HepG2 (cell line): ENCODE measurements around the gene NPHS1. TPM values are rescaled to one million over a fixed set of nuclear protein-coding genes. Genes with fewer than 3 reads are reported as not detected.

Experiments used
- ARID4A ChIP-seq: sonication (generic); formaldehyde crosslinking; IDR thresholded peaks from 2 replicates; pipeline ENCODE4 v1.5.0; 2020; ENCODE audit warnings: mild to moderate bottlenecking, missing genetic modification reagents, borderline replicate concordance
- CBX1 ChIP-seq: IDR thresholded peaks from one replicate; pipeline ENCODE4 v1.6.1; 2016; ENCODE audit warnings: antibody characterized with exemption, low read depth
- DR1 ChIP-seq: sonication (generic); formaldehyde crosslinking; IDR thresholded peaks from 2 replicates; pipeline ENCODE4 v1.8.0; 2021; ENCODE audit warnings: mild to moderate bottlenecking, missing genetic modification reagents, inconsistent platforms
- HOMEZ ChIP-seq: IDR thresholded peaks from 2 replicates; pipeline ENCODE4 v1.6.1; 2016; ENCODE audit warnings: low read depth
- MIER2 ChIP-seq: IDR thresholded peaks from 2 replicates; pipeline ENCODE4 v1.6.1; 2016; ENCODE audit warnings: missing biosample characterization, missing genetic modification reagents
- MLX ChIP-seq: IDR thresholded peaks from 2 replicates; pipeline ENCODE4 v1.6.1; 2016
- PITX1 ChIP-seq: sonication (generic); formaldehyde crosslinking; IDR thresholded peaks from 2 replicates; pipeline ENCODE4 v1.5.1; 2020; ENCODE audit warnings: mild to moderate bottlenecking, missing genetic modification reagents
- TARDBP ChIP-seq: sonication (generic); formaldehyde crosslinking; IDR thresholded peaks from 2 replicates; pipeline ENCODE4 v1.8.0; 2022; ENCODE audit warnings: mild to moderate bottlenecking, missing genetic modification reagents
- TRIM22 ChIP-seq: fragments of 450-650 bp; IDR thresholded peaks from 2 replicates; pipeline ENCODE4 v1.6.1; 2017
- ZNF136 ChIP-seq: sonication (generic); formaldehyde crosslinking; IDR thresholded peaks from 2 replicates; pipeline ENCODE4 v1.8.1; 2022; ENCODE audit warnings: low read depth, mild to moderate bottlenecking, moderate library complexity, missing genetic modification reagents
- ZNF362 ChIP-seq: sonication (generic); formaldehyde crosslinking; IDR thresholded peaks from 2 replicates; pipeline ENCODE4 v1.4.0; 2020; ENCODE audit warnings: missing genetic modification reagents, mild to moderate bottlenecking, borderline replicate concordance
- ZNF687 ChIP-seq: sonication (generic); formaldehyde crosslinking; IDR thresholded peaks from 2 replicates; pipeline ENCODE4 v1.5.1; 2020; ENCODE audit warnings: mild to moderate bottlenecking, missing genetic modification reagents, moderate library complexity
- ZNF749 ChIP-seq: sonication (generic); formaldehyde crosslinking; IDR thresholded peaks from 2 replicates; pipeline ENCODE4 v1.8.0; 2022; ENCODE audit warnings: mild to moderate bottlenecking, missing genetic modification reagents, moderate library complexity, borderline replicate concordance
- ZNF883 ChIP-seq: sonication (generic); formaldehyde crosslinking; IDR thresholded peaks from 2 replicates; pipeline ENCODE4 v1.5.1; 2020; ENCODE audit warnings: mild to moderate bottlenecking, missing genetic modification reagents; ENCODE audit errors: not compliant biosample characterization
- polyA plus RNA-seq, 8 experiments: library from polyadenylated mRNA; depleted of rRNA in 3 of 8; stranded (reverse) in 7 of 8; unstranded in 1 of 8; fragments of >200 nt; fragmentation: Illumina TruSeq in 4 of 8; extraction: Trizol in 4 of 8; gene quantifications; 2 replicates each; pipeline versions ENCODE4 v1.2.1 to v1.2.3, GENCODE V29; 2011 to 2016; ENCODE audit warnings: low read depth in 4 of 8, missing spikeins in 1 of 8, mixed read lengths in 1 of 8; ENCODE audit not compliant: insufficient read depth in 1 of 8
- total RNA-seq, 5 experiments: library from RNA; depleted of rRNA; stranded (reverse); fragments of >200 nt; fragmentation: Illumina TruSeq; extraction: Trizol; gene quantifications; 2 replicates each; pipeline ENCODE4 v1.2.3, GENCODE V29; 2016; ENCODE audit warnings: low read depth in 1 of 5

The NPHS1 gene
- total and polyA plus RNA-seq, 2 of the 13 experiments (the other 11 are each of a cell fraction or from before 2014, with no cell fraction given), result not detected

- TF ChIP-seq HOMEZ (CRISPR knock-in tag), result no peak
- no peak for TF ChIP-seq ZNF362 (CRISPR knock-in tag)
- no peak for TF ChIP-seq ARID4A
- no peak for TF ChIP-seq DR1 (CRISPR knock-in tag)
- no peak for TF ChIP-seq CBX1
- peak; percentile 69; the same call in 1 of the 2 replicates for TF ChIP-seq MLX (CRISPR knock-in tag)
- TF ChIP-seq PITX1 (CRISPR knock-in tag), result peak; percentile 42; the same call in 1 of the 2 replicates
- TF ChIP-seq MIER2 (CRISPR knock-in tag), result peak; percentile 12; the same call in 1 of the 2 replicates
- TF ChIP-seq ZNF136 (CRISPR knock-in tag), result no peak
- TF ChIP-seq TARDBP (CRISPR knock-in tag), result peak; percentile 31; the same call in 1 of the 2 replicates
- TF ChIP-seq ZNF687 (CRISPR knock-in tag), result peak; percentile 44
- TF ChIP-seq ZNF749, result no peak
- no peak for TF ChIP-seq TRIM22
- TF ChIP-seq ZNF883, result no peak
These were observed 10.2 kb upstream of the NPHS1 start (continued) for GRCh38 chr19:35862528-35862927.
